ENCODE data around the gene ZNF335.
"Not testable (repeated sequence)": the region's sequence is repeated elsewhere in the genome, so short reads cannot be mapped to it uniquely, and the experiment has no call there.

ZNF335 gene

GRCh38 chr20:45994761-45995493 lies 22.9 kb upstream of the ZNF335 start:
- peak overlapping the region; percentile 94 for H3K27ac ChIP-seq
- TF ChIP-seq CTCF (IDR thresholded peaks at IDR 0.05) (no peak), ZFX (IDR thresholded peaks at IDR 0.05; ENCODE audit: borderline replicate concordance) (no peak)

GRCh38 chr20:45993197-45993951 lies 21.4 kb upstream of the ZNF335 start:
- peak overlapping the region; percentile 94 for H3K27ac ChIP-seq
- TF ChIP-seq ZFX (IDR thresholded peaks at IDR 0.05; ENCODE audit: borderline replicate concordance) (no peak), CTCF (IDR thresholded peaks at IDR 0.05) (no peak)

GRCh38 chr20:45991616-45992015 lies 19.6 kb upstream of the ZNF335 start:
- TF ChIP-seq CTCF (IDR thresholded peaks at IDR 0.05), result no peak
- TF ChIP-seq ZFX (IDR thresholded peaks at IDR 0.05; ENCODE audit: borderline replicate concordance), result no peak
- H3K27ac ChIP-seq, result no peak overlapping the region

GRCh38 chr20:45988830-45989229 lies 16.8 kb upstream of the ZNF335 start:
- H3K27ac ChIP-seq, result not testable (repeated sequence)

- TF ChIP-seq ZFX (IDR thresholded peaks at IDR 0.05; ENCODE audit: borderline replicate concordance), result no peak
- peak; percentile 97 for TF ChIP-seq CTCF (IDR thresholded peaks at IDR 0.05)
- no peak overlapping the region for H3K27ac ChIP-seq
These were observed 15.2 kb upstream of the ZNF335 start for GRCh38 chr20:45987108-45987780.

- no peak overlapping the region for H3K27ac ChIP-seq
- TF ChIP-seq CTCF (IDR thresholded peaks at IDR 0.05) (no peak), ZFX (IDR thresholded peaks at IDR 0.05; ENCODE audit: borderline replicate concordance) (no peak)
These were observed 13.6 kb upstream of the ZNF335 start for GRCh38 chr20:45985573-45985972.

GRCh38 chr20:45983279-45983743 lies 11.3 kb upstream of the ZNF335 start:
- no peak overlapping the region for H3K27ac ChIP-seq
- TF ChIP-seq CTCF (IDR thresholded peaks at IDR 0.05) (no peak), ZFX (IDR thresholded peaks at IDR 0.05; ENCODE audit: borderline replicate concordance) (no peak)
